HG03066 (cell line): ENCODE measurements around the gene PSME3.
"Not testable (repeated sequence)": the region's sequence is repeated elsewhere in the genome, so short reads cannot be mapped to it uniquely, and the experiment has no call there.

ENCODE experiments used
- ATAC-seq: cut with Tn5 transposase; IDR thresholded peaks from one replicate; pipeline ENCODE4 v1.9.1; 2021; ENCODE audit warnings: low read depth; ENCODE audit not compliant: unreplicated experiment

PSME3 gene

GRCh38 chr17:42872251-42872965, 39.2 kb downstream of the PSME3 start:
- no peak for ATAC-seq

GRCh38 chr17:42873315-42873714, 40.1 kb downstream of the PSME3 start:
- ATAC-seq: no peak

GRCh38 chr17:42873932-42874695, 40.9 kb downstream of the PSME3 start:
- ATAC-seq: not testable (repeated sequence)

GRCh38 chr17:42877037-42877436, 43.8 kb downstream of the PSME3 start:
- no peak for ATAC-seq

- ATAC-seq: no peak
Observed at GRCh38 chr17:42878123-42878880, 45.1 kb downstream of the PSME3 start.

- no peak for ATAC-seq
Observed at GRCh38 chr17:42878924-42879595, 45.9 kb downstream of the PSME3 start.

GRCh38 chr17:42879596-42879985, 46.4 kb downstream of the PSME3 start:
- ATAC-seq: no peak

- no peak for ATAC-seq
Observed at GRCh38 chr17:42880776-42881310, 47.6 kb downstream of the PSME3 start.

GRCh38 chr17:42881706-42882105, 48.5 kb downstream of the PSME3 start:
- not testable (repeated sequence) for ATAC-seq

GRCh38 chr17:42882166-42882565, 49.0 kb downstream of the PSME3 start:
- ATAC-seq: no peak

- ATAC-seq: no peak
Observed at GRCh38 chr17:42883802-42884558, 50.8 kb downstream of the PSME3 start.

- not testable (repeated sequence) for ATAC-seq
Observed at GRCh38 chr17:42885806-42886205, 52.6 kb downstream of the PSME3 start.

GRCh38 chr17:42886283-42887176, 53.3 kb downstream of the PSME3 start:
- no peak for ATAC-seq

GRCh38 chr17:42889809-42890208, 56.6 kb downstream of the PSME3 start:
- ATAC-seq: no peak

- ATAC-seq: no peak
Observed at GRCh38 chr17:42891539-42892152, 58.4 kb downstream of the PSME3 start.

GRCh38 chr17:42893359-42893758, 60.2 kb downstream of the PSME3 start:
- no peak for ATAC-seq
